ENCODE results near the gene OR51B2. TPM values are rescaled to one million over a fixed set of nuclear protein-coding genes. Genes with fewer than 3 reads are reported as not detected.

The OR51B2 gene
- total RNA-seq, 1 experiment from 2014 or later = not detected

DNA sequence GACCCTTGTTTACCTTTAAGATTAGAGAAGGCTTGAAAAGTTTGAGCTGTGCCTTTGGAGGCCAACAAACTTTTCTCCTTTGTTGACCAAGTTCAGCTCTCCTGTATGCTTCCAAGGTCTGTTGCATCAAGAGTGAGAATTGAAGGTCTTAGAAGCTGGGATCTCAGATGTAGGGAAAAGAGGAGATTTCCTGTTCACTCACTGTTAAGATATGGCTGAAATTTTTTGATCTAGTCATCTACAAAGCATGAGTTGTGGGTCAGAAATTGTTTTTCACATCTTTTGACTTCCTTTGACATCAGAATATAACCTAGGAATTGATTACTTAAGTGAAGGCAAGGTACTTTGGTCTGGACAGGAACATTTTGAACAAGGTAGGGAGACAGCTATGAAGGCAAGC, 34.4 kb downstream of the OR51B2 start:
- H3K79me1 ChIP-seq (ENCODE audit: insufficient read depth, low read depth, low read length, poor library complexity, severe bottlenecking) = no peaks in the 10 kb centered on the region
- H3K4me3 Mint-ChIP-seq = no peak overlapping the region
- no peak overlapping the region for H3K9ac ChIP-seq (ENCODE audit: extremely low read depth, insufficient read length, low read length)
- H3K23me2 ChIP-seq (ENCODE audit: insufficient read length, low read depth, low read length, poor library complexity, severe bottlenecking) = no peaks in the 10 kb centered on the region
- no peak overlapping the region for H4K5ac ChIP-seq (ENCODE audit: insufficient read length, low read depth, low read length)
- H3K23ac ChIP-seq (ENCODE audit: insufficient read length, low read depth, low read length) = no peak overlapping the region
- H3K27me3 Mint-ChIP-seq (ENCODE audit: low read depth) = no peaks in the 10 kb centered on the region
- H3K4ac ChIP-seq (ENCODE audit: low read depth, low read length) = no peak overlapping the region
- H3K27ac Mint-ChIP-seq = no peak overlapping the region; a peak in 1 of 7 replicates
- H4K91ac ChIP-seq (ENCODE audit: insufficient read length, low read depth, low read length) = no peak overlapping the region
- H2AFZ ChIP-seq (ENCODE audit: low read length) = no peak overlapping the region
- no peak overlapping the region for H2BK15ac ChIP-seq (ENCODE audit: low read depth, low read length)
- H3T11ph ChIP-seq (ENCODE audit: low read length) = no peak overlapping the region
- 0 out of 7 replicates have a peak, but pooled peaks cover 0 to 1% (median 0%) of the 10 kb centered on the region in 3 experiments for H3K36me3 Mint-ChIP-seq (ENCODE audit: insufficient read depth in 1 of 3, low read depth in 3 of 3)
- H2BK120ac ChIP-seq (ENCODE audit: low read depth, low read length, poor library complexity, severe bottlenecking) = no peak overlapping the region
- H3K4me1 ChIP-seq (ENCODE audit: insufficient read depth, low read length) = no peaks in the 10 kb centered on the region
- no peak overlapping the region for H3K4me2 ChIP-seq (ENCODE audit: insufficient read depth, insufficient read length, low read length)
- no peak overlapping the region for H2BK5ac ChIP-seq (ENCODE audit: insufficient read length, low read length)
- no peaks in the 10 kb centered on the region for H3K9me3 ChIP-seq (ENCODE audit: control insufficient read depth, low read depth, low read length)
- DNase-seq = no peak
- no peak overlapping the region for H2AK5ac ChIP-seq (ENCODE audit: insufficient read length, low read length)
- H3K18ac ChIP-seq (ENCODE audit: insufficient read length, low read depth, low read length) = no peak overlapping the region
- no peaks in the 10 kb centered on the region for H3K9me3 Mint-ChIP-seq
- H3K14ac ChIP-seq (ENCODE audit: insufficient read depth, low read length) = no peak overlapping the region
- H4K8ac ChIP-seq (replicated peaks; ENCODE audit: insufficient read length, low read depth, low read length) = no peak overlapping the region
- no peak overlapping the region for H2BK20ac ChIP-seq (ENCODE audit: low read depth, low read length, poor library complexity, severe bottlenecking)
- no peaks in the 10 kb centered on the region for H4K20me1 ChIP-seq (ENCODE audit: control insufficient read depth, insufficient read depth, insufficient read length)
- H2BK12ac ChIP-seq (ENCODE audit: insufficient read length, low read depth, low read length) = no peak overlapping the region
- no peak overlapping the region for H3K56ac ChIP-seq (ENCODE audit: insufficient read length, low read depth, low read length)
- no peak for TF ChIP-seq CTCF (conservative IDR thresholded peaks at IDR 0.05)
- no peaks in the 10 kb centered on the region for H3K79me2 ChIP-seq (ENCODE audit: insufficient read depth, low read length)
- no peak overlapping the region for H3K27ac ChIP-seq (ENCODE audit: insufficient read length, low read depth, low read length)
- H3K4me1 Mint-ChIP-seq = no peaks in the 10 kb centered on the region
- no peaks in the 10 kb centered on the region for H3K27me3 ChIP-seq (ENCODE audit: insufficient read depth, low read length)
